HepG2 (cell line): ENCODE results near the gene BUB1B. TPM values are rescaled to one million over a fixed set of nuclear protein-coding genes. Genes with fewer than 3 reads are reported as not detected.
A peak's percentile ranks its signal among the peaks of the same experiment; 100 is the strongest.

Source experiments
- ATAC-seq: fragments of 200-7000 bp; cut with Tn5 transposase; 3 replicates; pipeline ENCODE4 v1.9.1; 2020; ENCODE audit warnings: mild to moderate bottlenecking, moderate library complexity
- BruUV-seq: library from RNA; stranded (reverse); fragments of 400-500 nt; replicated peaks from 2 replicates; lab custom pipeline; 2021; lab: Mats Ljungman, UMichigan
- CTCF ChIA-PET: fragments of 300-600 bp; formaldehyde crosslinking; extraction: SDS; loops from one replicate; lab custom pipeline; 2021; ENCODE audit warnings: low total read pairs, inconsistent platforms, low intra/inter-chr PET ratio; lab: Yijun Ruan, JAX
- POLR2A ChIA-PET: fragments of 350-600 bp; sonication (Branson Sonifier 250); formaldehyde crosslinking; loops from one replicate; lab custom pipeline; 2020; ENCODE audit warnings: antibody characterized with exemption, inconsistent platforms; lab: Yijun Ruan, JAX
- DNase-seq: peaks from one replicate; pipeline ENCODE4 v3.0.0-alpha.2; 2015; ENCODE audit warnings: low spot score
- FAIRE-seq: peaks from 3 replicates; lab custom pipeline; 2011; peaks lifted over from hg19 to GRCh38; lab: Jason Lieb, UNC
- H2AFZ ChIP-seq: one replicate; pipeline ENCODE4 v1.6.1; 2011; ENCODE audit warnings: low read length, inconsistent platforms
- H3K27ac ChIP-seq: fragments of 300-600 bp; 3 replicates; pipeline ENCODE4 v1.8.0; 2011; ENCODE audit warnings: mixed run types, mild to moderate bottlenecking, mixed read lengths, low read length, inconsistent platforms; ENCODE audit not compliant: insufficient read depth; ENCODE audit errors: extremely low read length
- H3K27me3 ChIP-seq, 2 experiments: fragments of 200-600 bp in 1 of 2; 2 replicates in 1 of 2; 3 replicates in 1 of 2; pipeline versions ENCODE4 v1.6.0 to v1.8.0; 2011; ENCODE audit warnings: low read length in 2 of 2, mild to moderate bottlenecking in 2 of 2, moderate library complexity in 2 of 2, inconsistent platforms in 1 of 2; ENCODE audit not compliant: insufficient read depth in 2 of 2, control insufficient read depth in 1 of 2
- H3K36me3 ChIP-seq, 2 experiments: fragments of 200-600 bp in 1 of 2; replicated peaks in 1 of 2; 2 replicates in 1 of 2; 3 replicates in 1 of 2; pipeline versions ENCODE4 v1.5.1 to v1.8.0; 2011; ENCODE audit warnings: low read length in 2 of 2, inconsistent platforms in 1 of 2; ENCODE audit not compliant: insufficient read depth in 2 of 2, control insufficient read depth in 1 of 2
- H3K4me1 ChIP-seq: 2 replicates; pipeline ENCODE4 v1.5.1; 2012; ENCODE audit warnings: low read length, inconsistent platforms; ENCODE audit not compliant: insufficient read depth
- H3K4me2 ChIP-seq: 2 replicates; pipeline ENCODE4 v1.6.0; 2011; ENCODE audit warnings: low read depth, low read length, inconsistent platforms
- H3K4me3 ChIP-seq, 3 experiments: fragments of 200-600 bp in 1 of 3; sonication (generic), shearing (Covaris generic) in 1 of 3; replicated peaks in 1 of 3; 2 replicates each; pipeline ENCODE4 v1.5.1; 2011 to 2016; ENCODE audit warnings: low read length in 3 of 3, inconsistent platforms in 2 of 3, low read depth in 2 of 3, mild to moderate bottlenecking in 2 of 3, control low read depth in 1 of 3, mixed read lengths in 1 of 3; ENCODE audit not compliant: insufficient read depth in 1 of 3
- H3K79me2 ChIP-seq: one replicate; pipeline ENCODE4 v1.6.1; 2011; ENCODE audit warnings: low read length, inconsistent platforms; ENCODE audit not compliant: insufficient read depth
- H3K9ac ChIP-seq: 2 replicates; pipeline ENCODE4 v1.6.0; 2011; ENCODE audit warnings: mild to moderate bottlenecking, low read depth, low read length, inconsistent platforms; ENCODE audit not compliant: insufficient read depth
- H3K9me3 ChIP-seq: 2 replicates; pipeline ENCODE4 v1.5.1; 2012; ENCODE audit warnings: mild to moderate bottlenecking, low read length
- H4K20me1 ChIP-seq: 2 replicates; pipeline ENCODE4 v1.6.0; 2011; ENCODE audit warnings: inconsistent platforms, mild to moderate bottlenecking, low read length, moderate library complexity; ENCODE audit not compliant: insufficient read depth
- BHLHE40 ChIP-seq: IDR thresholded peaks from 2 replicates; pipeline ENCODE4 v1.6.1; 2011; ENCODE audit warnings: low read length, improper control_type of control experiment
- CEBPG ChIP-seq: IDR thresholded peaks from 2 replicates; pipeline ENCODE4 v1.6.1; 2016
- ETS1 ChIP-seq: sonication (generic); formaldehyde crosslinking; IDR thresholded peaks from 2 replicates; pipeline ENCODE4 v1.4.0; 2020; ENCODE audit warnings: missing genetic modification reagents
- IRF1 ChIP-seq: sonication (generic); formaldehyde crosslinking; IDR thresholded peaks from 2 replicates; pipeline ENCODE4 v1.4.0; 2020; ENCODE audit warnings: low read depth, mild to moderate bottlenecking, missing genetic modification reagents
- PBX2 ChIP-seq: IDR thresholded peaks from 2 replicates; pipeline ENCODE4 v1.6.1; 2016; ENCODE audit warnings: control low read depth
- TARDBP ChIP-seq: sonication (generic); formaldehyde crosslinking; IDR thresholded peaks from 2 replicates; pipeline ENCODE4 v1.8.0; 2022; ENCODE audit warnings: mild to moderate bottlenecking, missing genetic modification reagents
- ZNF430 ChIP-seq: sonication (generic); formaldehyde crosslinking; IDR thresholded peaks from 2 replicates; pipeline ENCODE4 v1.9.0; 2021; ENCODE audit warnings: mild to moderate bottlenecking, missing genetic modification reagents
- ZNF446 ChIP-seq: sonication (generic); formaldehyde crosslinking; IDR thresholded peaks from 2 replicates; pipeline ENCODE4 v1.5.0; 2020; ENCODE audit warnings: mild to moderate bottlenecking, missing genetic modification reagents
- WGBS: methylation state at CpG from one replicate; pipeline ENCODE4 v1.1.6; 2017; ENCODE audit warnings: low lambda C conversion rate; 5-methylcytosine and 5-hydroxymethylcytosine counted together
- in situ Hi-C: cut with HindIII; loops from 2 replicates; pipeline ENCODE4 v1.10.0; 2017; ENCODE audit warnings: low pct_unique_long_range_greater_than_20kb; ENCODE audit not compliant: extremely low pct_ligation_motif_present
- intact Hi-C: fragments of 100-400 bp; cut with micrococcal nuclease; formaldehyde crosslinking; loops from one replicate; pipeline ENCODE4 v1.10.0; 2022; ENCODE audit not compliant: unreplicated experiment
- polyA plus RNA-seq, 8 experiments: library from polyadenylated mRNA; depleted of rRNA in 3 of 8; stranded (reverse) in 7 of 8; unstranded in 1 of 8; fragments of >200 nt; fragmentation: Illumina TruSeq in 4 of 8; extraction: Trizol in 4 of 8; gene quantifications; 2 replicates each; pipeline versions ENCODE4 v1.2.1 to v1.2.3, GENCODE V29; 2011 to 2016; ENCODE audit warnings: low read depth in 4 of 8, missing spikeins in 1 of 8, mixed read lengths in 1 of 8; ENCODE audit not compliant: insufficient read depth in 1 of 8
- total RNA-seq, 5 experiments: library from RNA; depleted of rRNA; stranded (reverse); fragments of >200 nt; fragmentation: Illumina TruSeq; extraction: Trizol; gene quantifications; 2 replicates each; pipeline ENCODE4 v1.2.3, GENCODE V29; 2016; ENCODE audit warnings: low read depth in 1 of 5

BUB1B gene
- total and polyA plus RNA-seq, 2 of the 13 experiments (the other 11 are each of a cell fraction or from before 2014, with no cell fraction given): 26.2 to 63.5 TPM

GRCh38 chr15:40136470-40137302 lies 24.2 kb upstream of the BUB1B start:
- intact Hi-C loops (no loop called here), in situ Hi-C loops (no loop called here)
- no peak for FAIRE-seq
- H4K20me1 ChIP-seq: no peaks in the 10 kb centered on the region
- peak; percentile 78 for ATAC-seq
- ChIA-PET CTCF (no interaction called here), POLR2A (no interaction called here)
- H3K4me2 ChIP-seq: 0 out of 2 replicates have a peak overlapping the region, but pooled peaks have one; percentile 13
- no peaks in the 10 kb centered on the region; a peak in 1 of 5 replicates for H3K27me3 ChIP-seq
- H3K4me1 ChIP-seq: peaks cover 16% of the 10 kb centered on the region
- TF ChIP-seq PBX2 (CRISPR knock-in tag): peak; percentile 50; the same call in 1 of the 2 replicates
- no peak for TF ChIP-seq TARDBP (CRISPR knock-in tag)
- 21% methylated on average over 5 of the region's 6 CpGs for WGBS
- H3K79me2 ChIP-seq: no peaks in the 10 kb centered on the region
- H2AFZ ChIP-seq: no peak overlapping the region
- DNase-seq: no peak
- no peak overlapping the region for H3K9ac ChIP-seq
- no peaks in the 10 kb centered on the region for H3K9me3 ChIP-seq
- H3K4me3 ChIP-seq: no peak overlapping the region
- no peaks in the 10 kb centered on the region for H3K36me3 ChIP-seq
- H3K27ac ChIP-seq: no peak overlapping the region
- BruUV-seq: no TSS peak

GRCh38 chr15:40137303-40138200 lies 23.3 kb upstream of the BUB1B start:
- no peak overlapping the region for H3K9ac ChIP-seq
- 47% methylated on average over 9 of the region's 11 CpGs for WGBS
- intact Hi-C loops (no loop called here), in situ Hi-C loops (no loop called here)
- BruUV-seq: no TSS peak
- no peaks in the 10 kb centered on the region; a peak in 1 of 5 replicates for H3K27me3 ChIP-seq
- ATAC-seq: 0 out of 3 replicates have a peak, but pooled peaks have one; percentile 37
- H3K79me2 ChIP-seq: no peaks in the 10 kb centered on the region
- no peak for DNase-seq
- H3K4me2 ChIP-seq: no peak overlapping the region
- no peaks in the 10 kb centered on the region for H4K20me1 ChIP-seq
- no peak for TF ChIP-seq ZNF430 (CRISPR knock-in tag)
- TF ChIP-seq IRF1 (CRISPR knock-in tag): no peak
- TF ChIP-seq ZNF446 (CRISPR knock-in tag): no peak
- no peak for TF ChIP-seq BHLHE40
- no peak for TF ChIP-seq CEBPG
- TF ChIP-seq ETS1 (CRISPR knock-in tag): no peak
- H3K9me3 ChIP-seq: no peaks in the 10 kb centered on the region
- no peak overlapping the region for H3K4me3 ChIP-seq
- no peak for FAIRE-seq
- no peaks in the 10 kb centered on the region for H3K36me3 ChIP-seq
- ChIA-PET CTCF (no interaction called here), POLR2A (no interaction called here)
- H3K4me1 ChIP-seq: peaks cover 24% of the 10 kb centered on the region
- no peak overlapping the region for H2AFZ ChIP-seq
- no peak overlapping the region for H3K27ac ChIP-seq
